Eye (tissue), 1 donor: Measurements from ENCODE around the gene MAPK14.
A peak's percentile ranks its signal among the peaks of the same experiment; 100 is the strongest.

Experiments used
- DNase-seq: peaks from one replicate; pipeline ENCODE4 v3.0.0-alpha.2; 2015

MAPK14 gene

DNA sequence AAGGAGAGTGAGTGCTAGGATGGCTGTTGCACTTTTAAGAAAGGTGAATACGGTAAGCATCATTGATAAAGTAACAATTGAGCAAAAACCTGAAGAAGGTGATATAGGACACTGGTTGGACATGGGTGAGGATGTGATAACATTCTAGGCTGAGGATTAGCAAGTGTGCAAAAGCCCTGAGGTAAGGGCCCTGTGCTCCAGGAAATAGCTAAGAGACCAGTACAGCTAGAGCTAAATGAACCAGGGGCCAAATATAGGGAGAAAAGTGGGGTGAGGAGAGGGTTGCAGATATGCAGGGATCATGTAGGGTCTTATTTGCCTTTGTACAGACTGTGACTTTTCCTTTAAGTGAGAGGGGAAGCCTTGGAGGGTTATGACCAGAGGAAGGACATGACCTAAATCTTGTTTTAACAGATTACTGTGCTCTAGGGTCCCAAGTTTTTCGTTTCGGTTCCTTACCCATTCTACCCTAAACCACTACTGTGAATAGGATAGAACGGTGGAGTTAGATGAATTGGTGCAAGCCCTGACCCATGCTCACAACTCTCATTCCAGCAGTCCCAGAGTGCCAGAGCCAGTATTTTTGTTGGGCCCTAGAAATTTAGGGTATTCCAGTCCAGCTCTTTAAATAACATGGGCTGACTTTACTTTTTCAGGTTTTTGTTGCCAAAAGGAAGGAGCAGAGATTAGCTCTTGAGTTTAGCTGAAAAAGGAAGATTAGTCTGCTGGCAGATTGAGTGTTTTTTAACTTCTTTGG is 10.7 kb downstream of the MAPK14 start:
- no peak for DNase-seq

DNA sequence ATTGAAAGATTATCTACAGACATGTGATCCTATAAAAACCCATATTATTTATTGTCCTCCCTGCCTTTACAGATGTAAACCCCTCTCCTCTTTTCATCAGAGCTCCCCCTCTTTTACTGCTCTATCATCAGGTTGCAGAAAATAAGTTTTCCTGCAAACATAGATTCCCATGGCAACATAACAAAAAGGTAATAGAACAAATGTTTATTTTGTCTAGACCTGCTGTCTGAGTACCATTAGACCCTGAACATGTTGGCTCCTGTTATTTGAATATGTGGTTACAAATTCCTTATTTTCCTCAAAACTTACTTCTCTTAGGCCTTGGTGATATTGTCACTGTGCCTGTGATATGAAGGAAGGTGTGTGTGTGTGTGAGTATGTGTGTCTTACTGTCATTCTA is 11.5 kb downstream of the MAPK14 start:
- no peak for DNase-seq

GRCh38 chr6:36040958-36041357 is 13.3 kb downstream of the MAPK14 start:
- no peak for DNase-seq

DNA sequence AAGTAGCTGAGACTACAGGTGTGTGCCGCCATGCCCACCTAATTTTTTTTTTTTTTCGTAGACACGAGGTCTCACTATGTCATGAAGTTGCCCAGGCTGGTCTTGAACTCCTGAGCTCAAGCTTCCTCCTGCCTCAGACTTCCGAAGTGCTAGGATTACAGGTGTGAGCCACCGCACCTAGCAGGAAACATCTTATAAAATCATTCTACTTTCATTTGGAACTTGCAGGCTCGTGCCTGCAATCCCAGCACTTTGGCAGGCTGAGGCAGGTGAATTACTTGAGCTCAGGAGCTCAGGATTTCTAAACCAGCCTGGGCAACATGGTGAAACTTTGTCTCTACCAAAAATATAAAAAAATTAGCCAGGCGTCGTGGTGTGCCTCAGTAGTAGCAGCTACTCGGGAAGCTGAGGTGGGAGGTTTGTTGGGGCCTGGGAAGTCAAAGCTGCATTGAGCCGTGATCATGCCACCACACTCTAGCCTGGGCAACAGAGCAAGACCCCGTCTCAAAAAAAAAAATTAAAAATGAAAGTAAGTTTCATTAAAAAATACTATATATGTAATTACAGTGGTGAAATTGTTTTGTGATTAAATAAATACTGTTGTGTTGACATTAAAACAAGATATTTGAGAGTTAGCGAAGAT is 15.1 kb downstream of the MAPK14 start:
- no peak for DNase-seq

- DNase-seq, result no peak
These were observed 22.0 kb downstream of the MAPK14 start for GRCh38 chr6:36049582-36049981.

DNA sequence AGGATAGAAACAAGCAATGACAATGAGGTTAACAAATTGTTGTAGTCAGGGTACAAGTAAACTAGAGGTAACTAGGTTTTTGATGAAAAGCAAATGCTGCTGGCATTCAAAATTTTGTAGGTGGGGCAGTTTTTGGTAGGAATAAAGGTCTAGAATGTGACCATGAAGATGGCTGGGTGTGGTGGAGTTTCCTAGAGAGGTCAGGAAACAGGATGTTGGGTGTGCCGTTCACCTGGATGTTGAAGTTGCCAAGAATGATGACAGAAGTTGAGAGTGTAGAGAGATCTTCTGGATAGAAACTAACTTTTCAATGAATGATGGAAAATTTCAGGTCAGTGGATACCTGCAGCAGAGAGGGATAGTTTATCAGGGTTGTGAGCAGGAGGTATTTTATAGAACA is 22.7 kb downstream of the MAPK14 start:
- no peak for DNase-seq

GRCh38 chr6:36050947-36051710 is 23.5 kb downstream of the MAPK14 start:
- no peak for DNase-seq

DNA sequence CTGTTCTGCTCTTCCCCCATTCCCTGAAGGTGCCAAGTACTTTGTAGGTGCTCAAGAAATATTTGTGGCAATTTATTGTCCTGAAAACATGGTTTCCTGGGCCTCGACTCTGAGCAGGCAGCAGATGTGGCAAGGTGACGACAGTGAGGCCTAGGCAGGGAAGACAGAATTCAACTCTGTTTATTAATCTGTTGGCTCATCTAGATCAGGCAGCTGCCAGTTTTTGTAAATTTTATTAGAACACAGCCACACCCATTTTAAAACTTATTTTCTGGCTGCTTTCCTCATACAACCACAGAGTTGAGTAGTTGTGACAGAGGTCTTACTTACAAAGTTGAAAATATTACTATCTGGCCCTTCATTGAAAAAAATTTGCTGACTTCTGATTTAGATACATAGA is 24.5 kb downstream of the MAPK14 start:
- peak; percentile 33 for DNase-seq

GRCh38 chr6:36053878-36054277 is 26.3 kb downstream of the MAPK14 start:
- no peak for DNase-seq

GRCh38 chr6:36054415-36054814 is 26.8 kb downstream of the MAPK14 start:
- no peak for DNase-seq

- DNase-seq, result no peak
These were observed 27.3 kb downstream of the MAPK14 start for GRCh38 chr6:36054956-36055355.

DNA sequence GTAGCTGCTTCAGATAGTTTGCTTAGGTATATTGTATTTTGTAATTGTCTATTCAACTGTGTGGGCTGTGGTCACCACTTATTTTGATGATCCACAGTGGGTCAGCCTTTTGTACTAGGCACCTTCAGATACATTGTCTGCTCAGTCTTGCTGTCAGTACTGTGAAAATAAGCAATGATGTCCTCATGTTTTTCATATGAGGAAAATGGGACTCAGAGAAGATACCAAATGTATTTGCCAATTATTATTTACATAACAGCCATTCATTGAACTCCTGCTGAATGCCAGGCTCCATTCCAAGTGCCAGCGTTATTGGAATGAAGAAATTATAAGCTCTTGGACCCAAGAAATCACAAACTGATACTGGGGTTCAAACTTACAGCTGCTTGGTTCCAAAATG is 28.6 kb downstream of the MAPK14 start:
- DNase-seq, result no peak

DNA sequence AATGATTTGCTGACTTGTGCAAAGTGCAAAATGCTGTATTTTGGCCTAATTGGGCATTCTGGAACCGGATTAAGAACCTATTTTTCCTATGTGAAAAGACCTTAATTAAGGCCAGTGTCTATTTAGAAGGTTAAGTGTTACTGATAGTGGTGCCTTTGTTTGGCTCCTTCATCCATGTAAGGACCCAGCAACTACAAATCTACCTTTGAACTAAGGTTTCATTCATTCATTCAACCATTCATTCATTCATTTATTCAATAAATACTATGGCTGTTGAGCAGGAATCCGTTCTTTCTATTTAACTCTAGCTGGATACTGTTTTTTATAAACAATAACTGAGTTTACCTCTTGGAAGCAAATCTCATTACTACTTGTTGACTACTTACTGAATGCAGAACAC is 33.6 kb downstream of the MAPK14 start:
- DNase-seq, result no peak

- no peak for DNase-seq
These were observed 34.6 kb downstream of the MAPK14 start for GRCh38 chr6:36062247-36062646.

GRCh38 chr6:36063318-36064060 is 35.9 kb downstream of the MAPK14 start:
- DNase-seq, result no peak

- no peak for DNase-seq
These were observed 37.3 kb downstream of the MAPK14 start for GRCh38 chr6:36064770-36065396.

DNA sequence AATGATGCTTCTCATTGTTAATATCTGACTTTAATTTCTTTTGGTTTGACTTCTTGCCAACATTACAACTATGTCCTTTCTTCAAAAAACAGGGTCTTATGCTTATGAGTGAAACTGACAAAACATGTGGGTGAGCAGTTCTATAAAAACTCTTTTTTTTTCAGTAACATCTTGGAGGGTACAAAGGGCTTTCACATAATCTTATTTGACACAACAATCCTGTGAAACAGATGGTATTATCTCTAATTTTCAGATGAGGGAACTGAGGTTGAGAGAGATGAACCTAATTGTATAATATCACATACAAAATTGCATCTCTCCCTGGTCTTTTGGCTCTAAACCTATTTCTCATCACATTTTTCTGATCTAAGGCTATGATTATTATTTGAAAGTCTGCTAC is 38.3 kb downstream of the MAPK14 start:
- peak; percentile 8 for DNase-seq

DNA sequence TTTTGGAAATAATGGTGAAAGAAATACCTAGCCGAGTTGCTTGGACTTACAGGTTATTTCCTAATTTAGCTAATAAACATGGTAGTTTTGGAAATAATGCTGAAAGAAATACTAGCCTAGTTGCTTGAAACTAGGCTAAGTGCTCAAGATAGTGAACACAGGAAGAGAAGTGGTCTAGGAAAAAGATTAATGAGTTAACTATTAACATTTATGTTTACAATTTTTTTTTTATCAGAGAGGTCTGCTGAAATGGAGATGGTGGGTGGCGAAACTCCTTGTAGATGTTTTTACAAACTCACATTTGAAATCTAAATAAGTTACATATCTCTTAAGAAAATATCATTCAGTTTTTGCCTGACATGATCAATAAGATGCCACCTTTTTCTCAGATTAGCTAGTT is 39.2 kb downstream of the MAPK14 start:
- DNase-seq, result no peak

DNA sequence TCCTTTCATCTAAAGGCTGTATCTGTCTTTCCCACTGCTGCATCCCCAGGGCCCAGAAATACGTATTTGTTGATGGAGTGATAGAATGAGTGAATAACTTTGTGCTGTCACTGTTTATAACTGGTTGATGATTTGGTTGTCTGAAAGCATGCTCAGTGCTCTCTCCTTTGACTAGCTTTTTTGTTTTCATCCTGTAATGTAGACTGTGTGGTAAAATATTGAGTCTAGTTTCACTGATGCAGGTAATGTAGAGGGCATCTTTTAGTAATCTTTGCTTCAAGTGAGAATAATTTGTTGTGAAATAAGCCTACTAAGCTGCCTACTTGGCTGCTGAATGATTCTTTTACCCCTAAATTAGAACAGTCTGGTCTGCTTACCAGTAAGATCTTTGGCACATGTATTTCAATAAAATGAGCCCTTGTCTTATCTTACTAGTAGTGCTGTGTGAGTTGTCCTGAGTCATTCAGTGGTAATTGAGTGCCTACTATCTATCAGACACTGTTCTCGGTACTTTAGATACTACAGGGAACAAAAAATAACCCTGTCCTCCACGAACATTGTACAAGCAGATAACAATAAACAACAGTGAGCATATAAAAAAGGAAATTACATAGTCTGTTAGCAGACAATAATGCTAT is 39.9 kb downstream of the MAPK14 start:
- peak; percentile 7 for DNase-seq

GRCh38 chr6:36068012-36068392 is 40.4 kb downstream of the MAPK14 start:
- no peak for DNase-seq

DNA sequence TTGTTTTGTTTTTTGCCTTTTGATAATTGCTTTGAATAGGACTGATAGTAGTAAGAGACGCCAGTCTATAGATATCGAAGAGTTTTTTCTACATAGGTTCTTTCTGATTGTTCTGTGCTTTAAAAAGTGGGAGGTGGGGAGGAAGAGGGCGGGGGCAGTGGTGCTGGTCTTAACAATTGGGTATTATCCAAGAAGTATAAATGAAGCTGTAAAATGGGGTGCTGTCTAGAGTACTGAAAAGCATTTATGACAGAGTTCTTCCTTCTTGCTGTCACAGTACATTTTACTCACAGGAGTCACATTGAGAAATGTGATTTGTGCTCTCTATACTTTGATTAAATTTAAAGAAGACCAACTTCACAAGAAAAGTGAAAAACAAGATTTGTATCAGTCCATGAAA is 41.0 kb downstream of the MAPK14 start:
- DNase-seq, result no peak

DNA sequence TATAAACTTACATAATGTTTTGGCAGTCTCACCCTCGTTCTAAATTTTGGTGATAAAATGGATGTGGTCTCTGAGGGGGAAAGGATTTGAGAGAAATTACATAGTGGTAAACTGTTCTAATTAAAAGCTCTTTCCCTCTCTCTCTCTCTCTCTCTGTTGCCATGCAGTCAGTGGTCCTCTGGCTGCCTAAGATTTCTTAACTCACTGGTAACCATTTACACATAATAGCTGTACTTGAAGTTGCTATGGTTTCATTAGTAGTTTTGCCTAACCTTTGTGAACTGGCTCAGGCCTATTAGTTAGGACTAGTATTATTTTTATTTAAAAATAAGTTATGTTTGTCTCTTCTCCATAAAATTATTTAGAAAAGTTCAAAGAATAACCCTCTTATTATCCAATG is 42.0 kb downstream of the MAPK14 start:
- no peak for DNase-seq
